Upper lobe of left lung (tissue), 6 donors: ENCODE results near the gene AKAP6. TPM values are rescaled to one million over a fixed set of nuclear protein-coding genes. Genes with fewer than 3 reads are reported as not detected.
"Not testable (repeated sequence)": the region's sequence is repeated elsewhere in the genome, so short reads cannot be mapped to it uniquely, and the experiment has no call there.

Experiments
- ATAC-seq, 2 donors: fragments of 200-7000 bp; cut with Tn5 transposase; one replicate each; pipeline ENCODE4 v1.9.1; 2022; ENCODE audit warnings: mild to moderate bottlenecking in 2 of 2, moderate library complexity in 2 of 2; ENCODE audit not compliant: low FRiP score in 2 of 2
- DNase-seq, 2 donors: peaks; one replicate each; pipeline ENCODE4 v3.0.0-alpha.2; 2019 to 2020
- H3K27ac ChIP-seq, 4 donors: fragments of 200-600 bp; sonication (generic); one replicate each; pipeline ENCODE4 v1.5.1; 2016 to 2019
- H3K27me3 ChIP-seq, 4 donors: fragments of 200-600 bp; sonication (generic); one replicate each; pipeline ENCODE4 v1.5.1; 2017 to 2019
- H3K36me3 ChIP-seq, 4 donors: fragments of 200-600 bp; sonication (generic); one replicate each; pipeline ENCODE4 v1.5.1; 2016 to 2019
- H3K4me1 ChIP-seq, 4 donors: fragments of 200-600 bp; sonication (generic); one replicate each; pipeline ENCODE4 v1.5.1; 2018 to 2019
- H3K4me3 ChIP-seq, 4 donors: fragments of 200-600 bp; sonication (generic); one replicate each; pipeline ENCODE4 v1.5.1; 2017 to 2019; ENCODE audit warnings: mild to moderate bottlenecking in 2 of 4, moderate library complexity in 1 of 4
- H3K9me3 ChIP-seq, 4 donors: fragments of 200-600 bp; sonication (generic); one replicate each; pipeline ENCODE4 v1.5.1; 2018 to 2019
- EP300 ChIP-seq, 4 donors: sonication (generic); formaldehyde crosslinking; IDR thresholded peaks; one replicate each; pipeline ENCODE4 v1.5.1; 2017; ENCODE audit warnings: antibody characterized with exemption in 4 of 4, control low read depth in 2 of 4
- POLR2A ChIP-seq, 4 donors: fragments of 450-650 bp; IDR thresholded peaks; one replicate each; pipeline ENCODE4 v1.5.1; 2016 to 2017; ENCODE audit warnings: antibody characterized with exemption in 4 of 4, mild to moderate bottlenecking in 2 of 4
- POLR2AphosphoS5 ChIP-seq, 2 donors: sonication (generic); formaldehyde crosslinking; IDR thresholded peaks; one replicate each; pipeline ENCODE4 v1.5.1; 2017; ENCODE audit warnings: antibody characterized with exemption in 2 of 2
- WGBS, 2 donors: methylation state at CpG; one replicate each; pipeline ENCODE4 v1.1.5; 2017 to 2018; 5-methylcytosine and 5-hydroxymethylcytosine counted together
- total RNA-seq, 6 donors: library from RNA; depleted of rRNA in 4 of 6; stranded (reverse); fragments of >200 nt in 4 of 6; gene quantifications; one replicate each; pipeline versions ENCODE4 v1.1.0 to v1.2.1, GENCODE V29; 2016 to 2021
- TF ChIP-seq, protein P1 (sequence below), 6 experiments: fragments of 450-650 bp in 4 of 6; fragments of 200-600 bp in 2 of 6; sonication (generic) in 2 of 6; IDR thresholded peaks; one replicate each; pipeline ENCODE4 v1.5.1; 2016 to 2019; ENCODE audit warnings: antibody characterized with exemption in 6 of 6
- donor health status: DM: no; HTN: no; CAD: no; lungs with moderate emphysema.
- donor health status: DM: no; HTN: yes; CAD: no; lungs with severe emphysema.

Gene AKAP6
- total RNA-seq, 6 donors from 2014 or later, result 6.2 to 27.7 (median 10.7) TPM

DNA sequence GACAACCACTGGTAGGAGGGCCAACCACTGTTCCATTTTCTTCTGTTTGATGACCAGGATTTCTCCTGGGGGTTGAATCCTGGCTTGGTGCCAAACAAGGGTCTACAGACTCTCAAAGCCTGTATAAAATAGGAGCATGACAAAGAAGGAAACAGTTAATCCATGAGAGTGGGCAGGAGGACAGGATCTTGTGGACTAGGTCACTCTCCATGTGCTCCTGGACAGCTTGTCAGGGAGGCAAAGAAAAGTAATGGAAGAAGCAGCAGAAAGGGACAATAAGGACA lies 243.7 kb downstream of the AKAP6 start:
- Histone ChIP-seq H3K9me3 (no peaks in the 10 kb centered on the region), H3K27ac (no peak overlapping the region), H3K27me3 (no peaks in the 10 kb centered on the region), H3K36me3 (no peaks in the 10 kb centered on the region), H3K4me1 (peaks cover 0 to 2% (median 0%) of the 10 kb centered on the region in 4 donors), H3K4me3 (no peak overlapping the region)
- ATAC-seq (no peak), DNase-seq (no peak)
- TF ChIP-seq POLR2AphosphoS5 (IDR thresholded peaks at IDR 0.05) (no peak), EP300 (IDR thresholded peaks at IDR 0.05) (no peak), POLR2A (IDR thresholded peaks at IDR 0.05) (no peak)

GRCh38 chr14:32574269-32574668 lies 245.2 kb downstream of the AKAP6 start:
- no peak for TF ChIP-seq POLR2A (IDR thresholded peaks at IDR 0.05)
- TF ChIP-seq EP300 (IDR thresholded peaks at IDR 0.05), result no peak
- no peak for TF ChIP-seq POLR2AphosphoS5 (IDR thresholded peaks at IDR 0.05)
- Histone ChIP-seq H3K9me3 (no peaks in the 10 kb centered on the region), H3K36me3 (no peaks in the 10 kb centered on the region), H3K27ac (no peak overlapping the region), H3K27me3 (no peaks in the 10 kb centered on the region), H3K4me1 (peaks cover 0 to 2% (median 0%) of the 10 kb centered on the region in 4 donors), H3K4me3 (no peak overlapping the region)
- WGBS, 2 donors, result 69 to 71% methylated on average over 2 of the region's 2 CpGs
- DNase-seq (no peak), ATAC-seq (no peak)

DNA sequence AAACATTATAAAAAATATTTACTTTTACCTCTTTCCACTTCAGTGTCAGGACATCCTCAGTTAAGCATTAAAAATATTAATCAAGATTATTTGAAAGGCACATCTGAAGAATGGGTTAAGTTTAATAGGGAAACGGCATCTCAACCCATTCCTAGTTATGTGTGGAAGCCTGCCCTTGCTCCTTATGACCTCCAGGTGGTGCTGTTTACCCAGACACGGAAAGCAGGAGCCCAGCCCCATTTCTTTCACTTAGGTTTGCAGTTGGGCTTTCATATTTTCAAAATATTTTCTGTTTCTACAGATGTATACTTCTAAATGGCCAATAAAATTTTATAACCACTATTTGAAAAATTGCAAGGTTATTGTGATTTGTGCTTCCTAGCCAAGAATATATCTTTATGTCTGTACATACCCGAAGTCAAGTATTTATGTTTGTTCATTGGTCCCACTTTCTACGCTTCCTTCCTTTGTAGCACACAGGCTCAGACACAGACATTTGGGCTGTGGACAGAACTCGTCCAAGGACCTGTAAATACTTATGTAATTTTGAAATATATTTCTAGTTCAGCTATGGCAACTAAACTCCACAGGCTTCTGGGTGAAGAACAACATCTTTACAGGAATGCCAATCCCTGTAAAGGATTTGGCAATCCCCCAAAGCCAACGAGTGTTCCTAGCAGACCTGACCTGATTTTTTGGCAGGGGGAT lies 247.1 kb downstream of the AKAP6 start:
- Histone ChIP-seq H3K4me3 (peak overlapping the region in 1 of 4 donors; percentile 11), H3K27me3 (no peaks in the 10 kb centered on the region), H3K4me1 (peaks cover 0 to 2% (median 0%) of the 10 kb centered on the region in 4 donors), H3K27ac (no peak overlapping the region), H3K9me3 (no peaks in the 10 kb centered on the region), H3K36me3 (no peaks in the 10 kb centered on the region)
- WGBS, 2 donors, result 16 to 17% methylated on average over 6 of the region's 6 CpGs
- ATAC-seq, result peak; percentile 80 to 92
- TF ChIP-seq POLR2AphosphoS5 (IDR thresholded peaks at IDR 0.05) (no peak), EP300 (IDR thresholded peaks at IDR 0.05) (no peak)
- TF ChIP-seq, protein P1, sequence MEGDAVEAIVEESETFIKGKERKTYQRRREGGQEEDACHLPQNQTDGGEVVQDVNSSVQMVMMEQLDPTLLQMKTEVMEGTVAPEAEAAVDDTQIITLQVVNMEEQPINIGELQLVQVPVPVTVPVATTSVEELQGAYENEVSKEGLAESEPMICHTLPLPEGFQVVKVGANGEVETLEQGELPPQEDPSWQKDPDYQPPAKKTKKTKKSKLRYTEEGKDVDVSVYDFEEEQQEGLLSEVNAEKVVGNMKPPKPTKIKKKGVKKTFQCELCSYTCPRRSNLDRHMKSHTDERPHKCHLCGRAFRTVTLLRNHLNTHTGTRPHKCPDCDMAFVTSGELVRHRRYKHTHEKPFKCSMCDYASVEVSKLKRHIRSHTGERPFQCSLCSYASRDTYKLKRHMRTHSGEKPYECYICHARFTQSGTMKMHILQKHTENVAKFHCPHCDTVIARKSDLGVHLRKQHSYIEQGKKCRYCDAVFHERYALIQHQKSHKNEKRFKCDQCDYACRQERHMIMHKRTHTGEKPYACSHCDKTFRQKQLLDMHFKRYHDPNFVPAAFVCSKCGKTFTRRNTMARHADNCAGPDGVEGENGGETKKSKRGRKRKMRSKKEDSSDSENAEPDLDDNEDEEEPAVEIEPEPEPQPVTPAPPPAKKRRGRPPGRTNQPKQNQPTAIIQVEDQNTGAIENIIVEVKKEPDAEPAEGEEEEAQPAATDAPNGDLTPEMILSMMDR (IDR thresholded peaks at IDR 0.05), result peak; percentile 49 to 93 (median 80)
- DNase-seq, result peak in 1 of 2 donors; percentile 46

GRCh38 chr14:32576977-32577376 lies 247.9 kb downstream of the AKAP6 start:
- ATAC-seq, result no peak
- 83 to 92% methylated on average over 2 of the region's 2 CpGs for WGBS, 2 donors
- no peak for TF ChIP-seq POLR2AphosphoS5 (IDR thresholded peaks at IDR 0.05)
- TF ChIP-seq, protein P1 (IDR thresholded peaks at IDR 0.05), result no peak
- no peak for TF ChIP-seq EP300 (IDR thresholded peaks at IDR 0.05)
- TF ChIP-seq POLR2A (IDR thresholded peaks at IDR 0.05), result no peak
- Histone ChIP-seq H3K4me3 (no peak overlapping the region), H3K27ac (no peak overlapping the region), H3K9me3 (no peaks in the 10 kb centered on the region), H3K27me3 (no peaks in the 10 kb centered on the region), H3K4me1 (peaks cover 0 to 2% (median 0%) of the 10 kb centered on the region in 4 donors), H3K36me3 (no peaks in the 10 kb centered on the region)
- DNase-seq, result no peak

GRCh38 chr14:32578181-32578580 lies 249.1 kb downstream of the AKAP6 start:
- 56 to 59% methylated on average over 1 of the region's 1 CpG for WGBS, 2 donors
- H3K36me3 ChIP-seq, result no peaks in the 10 kb centered on the region
- H3K27me3 ChIP-seq, result no peaks in the 10 kb centered on the region
- peaks cover 0 to 2% (median 0%) of the 10 kb centered on the region in 4 donors for H3K4me1 ChIP-seq
- DNase-seq (no peak), ATAC-seq (no peak)
- H3K9me3 ChIP-seq, result no peaks in the 10 kb centered on the region
- TF ChIP-seq POLR2A (IDR thresholded peaks at IDR 0.05) (no peak), POLR2AphosphoS5 (IDR thresholded peaks at IDR 0.05) (no peak), EP300 (IDR thresholded peaks at IDR 0.05) (no peak)
- H3K27ac ChIP-seq, result no peak overlapping the region
- H3K4me3 ChIP-seq, result no peak overlapping the region

DNA sequence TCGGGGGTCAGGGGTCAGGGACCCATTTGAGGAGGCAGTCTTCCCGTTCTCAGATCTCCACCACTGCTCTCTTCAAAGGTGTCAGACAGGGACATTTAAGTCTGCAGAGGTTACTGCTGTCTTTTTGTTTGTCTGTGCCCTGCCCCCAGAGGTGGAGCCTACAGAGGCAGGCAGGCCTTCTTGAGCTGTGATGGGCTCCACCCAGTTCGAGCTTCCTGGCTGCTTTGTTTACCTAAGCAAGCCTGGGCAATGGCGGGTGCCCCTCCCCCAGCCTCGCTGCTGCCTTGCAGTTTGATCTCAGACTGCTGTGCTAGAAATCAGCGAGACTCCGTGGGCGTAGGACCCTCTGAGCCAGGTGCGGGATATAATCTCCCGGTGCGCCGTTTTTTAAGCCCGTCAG lies 254.3 kb downstream of the AKAP6 start:
- 91 to 100% methylated on average over 5 to 13 of the region's 13 CpGs for WGBS, 2 donors
- ATAC-seq, result not testable (repeated sequence)

DNA sequence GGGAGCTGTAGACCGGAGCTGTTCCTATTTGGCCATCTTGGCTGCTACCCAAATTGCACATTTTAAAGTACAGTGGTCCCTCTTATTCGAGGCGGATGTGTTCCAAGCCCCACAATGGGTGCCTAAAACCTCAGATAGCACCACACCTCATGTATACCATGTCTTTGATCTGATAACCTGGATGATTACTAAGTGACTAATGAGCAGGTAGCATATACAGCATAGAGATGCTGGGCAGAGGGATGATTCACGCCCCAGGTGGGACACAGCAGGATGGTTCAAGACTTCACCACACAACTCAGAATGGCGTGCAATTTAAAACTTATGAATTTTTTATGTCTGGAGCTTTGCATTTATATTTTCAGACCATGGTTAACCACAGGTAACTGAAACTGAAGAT lies 255.0 kb downstream of the AKAP6 start:
- Histone ChIP-seq H3K36me3 (no peaks in the 10 kb centered on the region), H3K9me3 (peaks cover 0 to 6% (median 0%) of the 10 kb centered on the region in 4 donors), H3K4me1 (no peaks in the 10 kb centered on the region), H3K4me3 (no peak overlapping the region), H3K27ac (no peak overlapping the region), H3K27me3 (no peaks in the 10 kb centered on the region)
- TF ChIP-seq EP300 (IDR thresholded peaks at IDR 0.05) (no peak), POLR2AphosphoS5 (IDR thresholded peaks at IDR 0.05) (no peak), POLR2A (IDR thresholded peaks at IDR 0.05) (no peak)
- TF ChIP-seq, protein P1 (IDR thresholded peaks at IDR 0.05), result no peak
- DNase-seq (no peak), ATAC-seq (no peak)
- WGBS, 2 donors, result 86 to 92% methylated on average over 3 to 5 of the region's 5 CpGs

More for the DNA sequence above, 254.3 kb downstream of the AKAP6 start:
- H3K27ac ChIP-seq, H3K4me3 ChIP-seq, H3K9me3 ChIP-seq, H3K36me3 ChIP-seq, H3K4me1 ChIP-seq, DNase-seq, H3K27me3 ChIP-seq: not testable (repeated sequence)
